ENCODE measurements around the gene SPACA1.

The SPACA1 gene

DNA sequence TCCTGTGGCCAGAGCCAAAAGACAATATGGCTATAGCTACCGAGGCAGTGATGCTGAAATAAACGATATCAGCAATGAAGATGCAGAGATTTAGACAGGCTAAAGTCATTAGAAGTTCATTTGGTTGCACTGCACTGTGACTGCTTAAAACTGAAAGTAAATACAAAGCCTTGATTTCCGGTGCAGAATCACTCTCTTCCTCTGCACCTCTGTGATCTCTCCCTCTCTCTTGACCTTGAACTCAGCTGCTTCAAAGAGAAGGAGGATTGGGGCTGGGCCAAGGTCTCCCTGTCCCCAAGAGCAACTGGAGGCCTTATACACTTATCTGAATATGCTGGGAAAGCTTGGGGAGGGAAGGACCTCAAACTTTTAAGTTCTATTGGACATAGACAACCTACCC lies 34.6 kb upstream of the SPACA1 start:
- in situ Hi-C loops (cut with MboI; ENCODE audit: low pct_unique_long_range_greater_than_20kb, low sequenced_read_pairs, unreplicated experiment): no loop called here
- TF ChIP-seq, protein P1, sequence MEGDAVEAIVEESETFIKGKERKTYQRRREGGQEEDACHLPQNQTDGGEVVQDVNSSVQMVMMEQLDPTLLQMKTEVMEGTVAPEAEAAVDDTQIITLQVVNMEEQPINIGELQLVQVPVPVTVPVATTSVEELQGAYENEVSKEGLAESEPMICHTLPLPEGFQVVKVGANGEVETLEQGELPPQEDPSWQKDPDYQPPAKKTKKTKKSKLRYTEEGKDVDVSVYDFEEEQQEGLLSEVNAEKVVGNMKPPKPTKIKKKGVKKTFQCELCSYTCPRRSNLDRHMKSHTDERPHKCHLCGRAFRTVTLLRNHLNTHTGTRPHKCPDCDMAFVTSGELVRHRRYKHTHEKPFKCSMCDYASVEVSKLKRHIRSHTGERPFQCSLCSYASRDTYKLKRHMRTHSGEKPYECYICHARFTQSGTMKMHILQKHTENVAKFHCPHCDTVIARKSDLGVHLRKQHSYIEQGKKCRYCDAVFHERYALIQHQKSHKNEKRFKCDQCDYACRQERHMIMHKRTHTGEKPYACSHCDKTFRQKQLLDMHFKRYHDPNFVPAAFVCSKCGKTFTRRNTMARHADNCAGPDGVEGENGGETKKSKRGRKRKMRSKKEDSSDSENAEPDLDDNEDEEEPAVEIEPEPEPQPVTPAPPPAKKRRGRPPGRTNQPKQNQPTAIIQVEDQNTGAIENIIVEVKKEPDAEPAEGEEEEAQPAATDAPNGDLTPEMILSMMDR (IDR thresholded peaks at IDR 0.05; ENCODE audit: extremely low read depth, insufficient read depth, missing control alignments): no peak
- no peak for DNase-seq (ENCODE audit: low spot score)

DNA sequence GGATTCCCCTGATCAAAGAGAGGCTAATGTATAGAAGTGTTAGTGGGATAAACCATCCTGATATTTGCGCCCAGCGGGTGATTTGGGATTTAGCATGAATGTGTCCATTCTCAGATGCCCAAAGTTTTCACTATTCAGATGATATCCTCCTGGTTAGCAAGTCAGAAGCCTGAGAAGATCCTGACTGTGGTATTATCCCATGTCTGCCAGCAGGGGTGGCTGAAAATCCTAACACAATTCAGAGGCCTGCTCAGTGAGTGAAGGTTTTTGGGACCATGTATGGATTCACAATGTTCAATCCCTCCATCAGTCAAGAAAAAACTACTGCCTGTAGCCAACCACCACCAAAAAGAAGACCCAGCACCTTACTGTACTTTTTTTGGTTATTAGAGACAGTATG lies 34.1 kb upstream of the SPACA1 start:
- TF ChIP-seq, protein P1 (IDR thresholded peaks at IDR 0.05; ENCODE audit: extremely low read depth, insufficient read depth, missing control alignments): peak; percentile 26
- in situ Hi-C loops (cut with MboI; ENCODE audit: low pct_unique_long_range_greater_than_20kb, low sequenced_read_pairs, unreplicated experiment): no loop called here
- no peak for DNase-seq (ENCODE audit: low spot score)

DNA sequence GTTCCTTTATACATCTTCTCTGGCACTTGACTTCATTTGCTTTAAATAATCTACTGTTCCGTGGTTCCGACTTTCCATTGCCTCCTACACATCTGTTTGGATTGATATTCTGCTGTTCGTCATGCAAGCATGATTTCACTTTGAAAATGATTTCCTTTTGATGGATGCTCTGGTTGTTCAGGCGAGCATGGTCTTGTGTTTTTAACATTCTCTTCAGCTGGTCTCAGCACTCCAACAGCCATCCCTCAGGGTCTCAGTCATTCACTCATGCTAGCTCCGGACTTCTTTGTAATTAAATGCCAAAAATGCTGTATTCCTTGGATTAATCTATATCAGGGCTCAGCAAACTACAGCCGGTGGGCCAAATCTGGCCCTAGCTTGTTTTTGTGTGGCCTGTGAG lies 27.2 kb upstream of the SPACA1 start:
- DNase-seq (ENCODE audit: low spot score): no peak
- TF ChIP-seq, protein P1 (IDR thresholded peaks at IDR 0.05; ENCODE audit: extremely low read depth, insufficient read depth, missing control alignments): no peak
- in situ Hi-C loops (cut with MboI; ENCODE audit: low pct_unique_long_range_greater_than_20kb, low sequenced_read_pairs, unreplicated experiment): no loop called here

DNA sequence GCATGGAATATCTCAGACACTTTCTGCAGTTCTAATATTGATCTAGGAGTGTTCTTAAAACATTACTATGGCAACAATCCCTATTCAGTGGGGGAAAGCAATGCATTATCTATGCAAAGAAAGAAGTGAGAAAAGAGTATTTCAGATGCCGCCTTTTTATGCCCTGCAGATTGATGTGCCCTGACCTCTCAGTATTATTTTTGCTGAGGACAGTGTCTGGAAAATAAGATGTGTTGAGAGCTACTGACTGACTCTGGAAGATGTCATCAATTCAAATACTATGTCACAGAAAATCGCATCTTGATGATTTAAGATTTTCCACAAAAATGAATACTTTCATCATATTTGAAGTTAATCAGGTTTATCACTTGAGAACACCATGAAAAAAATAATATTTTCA lies 22.9 kb upstream of the SPACA1 start:
- DNase-seq (ENCODE audit: low spot score): no peak
- TF ChIP-seq, protein P1 (IDR thresholded peaks at IDR 0.05; ENCODE audit: extremely low read depth, insufficient read depth, missing control alignments): no peak
- in situ Hi-C loops (cut with MboI; ENCODE audit: low pct_unique_long_range_greater_than_20kb, low sequenced_read_pairs, unreplicated experiment): no loop called here

DNA sequence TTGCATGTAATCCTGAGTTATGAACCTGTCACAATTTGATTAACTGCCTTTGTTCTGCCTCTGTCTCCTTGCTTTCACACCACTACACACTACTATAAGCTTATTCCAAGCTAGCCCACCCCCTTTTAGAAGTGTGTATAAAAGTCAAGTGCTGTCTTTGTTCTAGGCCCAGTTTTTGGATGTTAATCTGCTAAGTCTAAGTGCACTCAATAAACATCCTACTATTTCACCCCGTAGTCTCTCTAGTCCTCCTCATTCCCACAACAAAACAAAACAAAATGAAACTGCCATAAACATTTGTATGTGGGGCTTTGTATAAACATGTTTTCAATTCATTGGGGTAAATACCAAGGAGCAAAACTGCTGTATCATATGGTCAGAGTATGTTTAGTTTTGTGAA lies 16.1 kb upstream of the SPACA1 start:
- in situ Hi-C loops (cut with MboI; ENCODE audit: low pct_unique_long_range_greater_than_20kb, low sequenced_read_pairs, unreplicated experiment): no loop called here
- no peak for DNase-seq (ENCODE audit: low spot score)
- TF ChIP-seq, protein P1 (IDR thresholded peaks at IDR 0.05; ENCODE audit: extremely low read depth, insufficient read depth, missing control alignments): no peak

DNA sequence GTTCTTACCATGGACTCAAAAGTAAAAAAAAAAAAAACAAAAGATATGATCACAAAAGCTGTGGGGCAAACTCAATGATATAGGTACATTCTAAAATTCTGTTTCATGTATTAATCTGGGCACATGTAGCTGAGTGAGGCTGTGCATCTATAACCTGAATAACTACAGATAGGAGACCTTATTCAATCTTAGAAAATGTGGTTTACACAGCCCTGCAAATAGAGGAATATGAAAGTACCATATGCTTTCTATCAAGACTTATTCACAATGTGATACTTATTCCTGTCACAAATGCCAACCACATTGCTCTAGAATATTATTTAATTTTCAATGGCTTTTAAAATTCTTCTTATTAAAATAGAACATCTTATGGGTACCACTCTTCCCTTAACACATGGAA lies 3.1 kb upstream of the SPACA1 start:
- DNase-seq (ENCODE audit: low spot score): no peak
- TF ChIP-seq, protein P1 (IDR thresholded peaks at IDR 0.05; ENCODE audit: extremely low read depth, insufficient read depth, missing control alignments): no peak
- in situ Hi-C loops (cut with MboI; ENCODE audit: low pct_unique_long_range_greater_than_20kb, low sequenced_read_pairs, unreplicated experiment): no loop called here

Data from GM13977 (cell line).